GM19328 (cell line): ENCODE measurements around the gene FOXP2.
"Not testable (repeated sequence)": the region's sequence is repeated elsewhere in the genome, so short reads cannot be mapped to it uniquely, and the experiment has no call there.

ENCODE experiments used
- ATAC-seq: cut with Tn5 transposase; IDR thresholded peaks from one replicate; pipeline ENCODE4 v1.9.1; 2021; ENCODE audit warnings: mild to moderate bottlenecking, moderate library complexity; ENCODE audit not compliant: unreplicated experiment

FOXP2 gene

GRCh38 chr7:114574384-114574783 is 159.8 kb downstream of the FOXP2 start:
- ATAC-seq: no peak

- no peak for ATAC-seq
Measured at GRCh38 chr7:114575098-114575497, 160.5 kb downstream of the FOXP2 start.

GRCh38 chr7:114580963-114581362 is 166.3 kb downstream of the FOXP2 start:
- not testable (repeated sequence) for ATAC-seq

GRCh38 chr7:114588506-114588905 is 173.9 kb downstream of the FOXP2 start:
- no peak for ATAC-seq

- ATAC-seq: no peak
Measured at GRCh38 chr7:114589436-114589835, 174.8 kb downstream of the FOXP2 start.

- ATAC-seq: no peak
Measured at GRCh38 chr7:114590298-114590697, 175.7 kb downstream of the FOXP2 start.

- no peak for ATAC-seq
Measured at GRCh38 chr7:114598946-114599345, 184.3 kb downstream of the FOXP2 start.

- ATAC-seq: no peak
Measured at GRCh38 chr7:114606100-114606499, 191.5 kb downstream of the FOXP2 start.

GRCh38 chr7:114608822-114609221 is 194.2 kb downstream of the FOXP2 start:
- ATAC-seq: not testable (repeated sequence)

GRCh38 chr7:114620208-114620607 is 205.6 kb downstream of the FOXP2 start:
- ATAC-seq: no peak

GRCh38 chr7:114622221-114622620 is 207.6 kb downstream of the FOXP2 start:
- no peak for ATAC-seq

GRCh38 chr7:114623146-114623545 is 208.5 kb downstream of the FOXP2 start:
- ATAC-seq: no peak

GRCh38 chr7:114627231-114627630 is 212.6 kb downstream of the FOXP2 start:
- ATAC-seq: no peak

GRCh38 chr7:114628362-114628761 is 213.7 kb downstream of the FOXP2 start:
- ATAC-seq: no peak

GRCh38 chr7:114629762-114630161 is 215.1 kb downstream of the FOXP2 start:
- ATAC-seq: no peak

GRCh38 chr7:114630201-114630990 is 215.8 kb downstream of the FOXP2 start:
- ATAC-seq: no peak

- no peak for ATAC-seq
Measured at GRCh38 chr7:114631249-114631822, 216.7 kb downstream of the FOXP2 start.

GRCh38 chr7:114639451-114639850 is 224.8 kb downstream of the FOXP2 start:
- ATAC-seq: no peak

- no peak for ATAC-seq
Measured at GRCh38 chr7:114644455-114644854, 229.8 kb downstream of the FOXP2 start.

- no peak for ATAC-seq
Measured at GRCh38 chr7:114645451-114645850, 230.8 kb downstream of the FOXP2 start.

- ATAC-seq: no peak
Measured at GRCh38 chr7:114647518-114647917, 232.9 kb downstream of the FOXP2 start.

GRCh38 chr7:114648117-114648516 is 233.5 kb downstream of the FOXP2 start:
- ATAC-seq: no peak

GRCh38 chr7:114648680-114649079 is 234.1 kb downstream of the FOXP2 start:
- ATAC-seq: no peak
